HG02870 (cell line): ENCODE measurements around the gene CIDEA.
A peak's percentile ranks its signal among the peaks of the same experiment; 100 is the strongest.

Experiments used
- ATAC-seq: cut with Tn5 transposase; IDR thresholded peaks from one replicate; pipeline ENCODE4 v1.9.1; 2021; ENCODE audit warnings: mild to moderate bottlenecking, moderate library complexity; ENCODE audit not compliant: unreplicated experiment

The CIDEA gene

GRCh38 chr18:12296457-12296856 is 42.3 kb downstream of the CIDEA start:
- no peak for ATAC-seq

GRCh38 chr18:12299862-12300261 is 45.7 kb downstream of the CIDEA start:
- ATAC-seq: no peak

GRCh38 chr18:12301263-12302005 is 47.3 kb downstream of the CIDEA start:
- ATAC-seq: no peak

GRCh38 chr18:12302391-12303147 is 48.4 kb downstream of the CIDEA start:
- no peak for ATAC-seq

- ATAC-seq: no peak
These were observed 50.4 kb downstream of the CIDEA start for GRCh38 chr18:12304351-12305210.

- ATAC-seq: no peak
These were observed 51.0 kb downstream of the CIDEA start for GRCh38 chr18:12305211-12305610.

- no peak for ATAC-seq
These were observed 51.9 kb downstream of the CIDEA start for GRCh38 chr18:12305930-12306629.

- ATAC-seq: no peak
These were observed 52.9 kb downstream of the CIDEA start for GRCh38 chr18:12306752-12307700.

GRCh38 chr18:12307701-12308385 is 53.7 kb downstream of the CIDEA start, which contains the start of gene TUBB6:
TSS of gene TUBB6 (plus strand) at chr18:12308241. CDS start at chr18:12308293, 52 bp downstream.
- peak; percentile 39 for ATAC-seq

GRCh38 chr18:12308386-12309100 is 54.4 kb downstream of the CIDEA start:
- ATAC-seq: peak; percentile 44

GRCh38 chr18:12309683-12310198 is 55.6 kb downstream of the CIDEA start:
- ATAC-seq: no peak

GRCh38 chr18:12310762-12311161 is 56.6 kb downstream of the CIDEA start:
- ATAC-seq: no peak

- no peak for ATAC-seq
These were observed 58.8 kb downstream of the CIDEA start for GRCh38 chr18:12312976-12313375.

GRCh38 chr18:12313530-12314245 is 59.5 kb downstream of the CIDEA start:
- ATAC-seq: no peak

GRCh38 chr18:12314591-12315305 is 60.6 kb downstream of the CIDEA start:
- ATAC-seq: peak; percentile 41

GRCh38 chr18:12315490-12315889 is 61.3 kb downstream of the CIDEA start:
- ATAC-seq: no peak

GRCh38 chr18:12315911-12316310 is 61.8 kb downstream of the CIDEA start:
- ATAC-seq: no peak
